Muscle of leg (tissue), 11 donors: Measurements from ENCODE around the gene CORO2A. TPM values are rescaled to one million over a fixed set of nuclear protein-coding genes. Genes with fewer than 3 reads are reported as not detected.

Source experiments
- DNase-seq: peaks from one replicate; pipeline ENCODE4 v3.0.0; 2013
- H3K27ac ChIP-seq: one replicate; pipeline ENCODE4 v1.5.1; 2013; ENCODE audit warnings: mild to moderate bottlenecking, low read length, control low read depth
- H3K27me3 ChIP-seq: one replicate; pipeline ENCODE4 v1.6.1; 2013; ENCODE audit warnings: low read length; ENCODE audit not compliant: control insufficient read depth, insufficient read depth
- H3K36me3 ChIP-seq: one replicate; pipeline ENCODE4 v1.6.1; 2013; ENCODE audit warnings: low read length; ENCODE audit not compliant: control insufficient read depth, insufficient read depth
- H3K4me1 ChIP-seq: one replicate; pipeline ENCODE4 v1.6.1; 2013; ENCODE audit warnings: low read length; ENCODE audit not compliant: control insufficient read depth, insufficient read depth
- H3K4me3 ChIP-seq: one replicate; pipeline ENCODE4 v1.5.1; 2013; ENCODE audit warnings: low read length, control low read depth
- H3K9me3 ChIP-seq: replicated peaks from 2 replicates; pipeline ENCODE4 v1.6.1; 2013; ENCODE audit warnings: low read depth, low read length; ENCODE audit not compliant: control insufficient read depth
- whole genome bisulfite sequencing: methylation state at CpG from one replicate; pipeline ENCODE4 v1.1.5; 2013; ENCODE audit warnings: missing lambda C conversion rate; ENCODE audit not compliant: insufficient coverage; 5-methylcytosine and 5-hydroxymethylcytosine counted together
- polyA plus RNA-seq, 8 donors: library from polyadenylated mRNA; unstranded; fragments of 120-200 nt; gene quantifications; one replicate each; pipeline versions ENCODE4 v1.2.1 to v1.2.3, GENCODE V29; 2013; ENCODE audit warnings: inconsistent platforms in 1 of 8, low replicate concordance in 1 of 8; ENCODE audit not compliant: insufficient read length in 8 of 8, insufficient read depth in 1 of 8
- total RNA-seq: library from RNA; stranded (reverse); fragments of 120-200 nt; gene quantifications from one replicate; pipeline ENCODE4 v1.2.4, GENCODE V29; 2013

CORO2A gene
- total and polyA plus RNA-seq, 9 donors = 0.13 to 1.9 (median 0.36) TPM

GRCh38 chr9:98146101-98146991 is 46.1 kb downstream of the CORO2A start:
- no peaks in the 10 kb centered on the region for H3K27me3 ChIP-seq
- H3K36me3 ChIP-seq = no peaks in the 10 kb centered on the region
- H3K4me3 ChIP-seq = no peak overlapping the region
- no peak overlapping the region for H3K27ac ChIP-seq
- 54% methylated on average over 6 of the region's 7 CpGs for WGBS
- H3K4me1 ChIP-seq = no peaks in the 10 kb centered on the region
- no peaks in the 10 kb centered on the region for H3K9me3 ChIP-seq
- DNase-seq = no peak

GRCh38 chr9:98144631-98145030 is 47.8 kb downstream of the CORO2A start:
- H3K27me3 ChIP-seq = no peaks in the 10 kb centered on the region
- H3K4me1 ChIP-seq = no peaks in the 10 kb centered on the region
- no peak overlapping the region for H3K27ac ChIP-seq
- H3K9me3 ChIP-seq = no peaks in the 10 kb centered on the region
- 74% methylated on average over 2 of the region's 3 CpGs for WGBS
- DNase-seq = no peak
- H3K4me3 ChIP-seq = no peak overlapping the region
- H3K36me3 ChIP-seq = no peaks in the 10 kb centered on the region

- H3K27me3 ChIP-seq = no peaks in the 10 kb centered on the region
- no peak for DNase-seq
- WGBS = no CpG with 5 or more reads among the region's 4 CpGs
- H3K36me3 ChIP-seq = no peaks in the 10 kb centered on the region
- H3K4me1 ChIP-seq = no peaks in the 10 kb centered on the region
- H3K27ac ChIP-seq = no peak overlapping the region
- H3K4me3 ChIP-seq = no peak overlapping the region
- H3K9me3 ChIP-seq = no peaks in the 10 kb centered on the region
These were observed 48.4 kb downstream of the CORO2A start for GRCh38 chr9:98144076-98144475.

GRCh38 chr9:98142925-98143481 is 49.4 kb downstream of the CORO2A start:
- 64% methylated on average over 7 of the region's 8 CpGs for WGBS
- Histone ChIP-seq H3K9me3 (no peaks in the 10 kb centered on the region), H3K36me3 (no peaks in the 10 kb centered on the region), H3K4me1 (no peaks in the 10 kb centered on the region), H3K4me3 (no peak overlapping the region), H3K27me3 (no peaks in the 10 kb centered on the region), H3K27ac (no peak overlapping the region)
- no peak for DNase-seq

GRCh38 chr9:98142182-98142907 is 50.1 kb downstream of the CORO2A start:
- no peaks in the 10 kb centered on the region for H3K9me3 ChIP-seq
- 77% methylated on average over 8 of the region's 13 CpGs for WGBS
- H3K36me3 ChIP-seq = no peaks in the 10 kb centered on the region
- H3K4me3 ChIP-seq = no peak overlapping the region
- no peaks in the 10 kb centered on the region for H3K4me1 ChIP-seq
- DNase-seq = no peak
- no peaks in the 10 kb centered on the region for H3K27me3 ChIP-seq
- H3K27ac ChIP-seq = no peak overlapping the region

GRCh38 chr9:98140503-98140902 is 51.9 kb downstream of the CORO2A start:
- Histone ChIP-seq H3K27ac (no peak overlapping the region), H3K4me3 (no peak overlapping the region), H3K27me3 (no peaks in the 10 kb centered on the region), H3K9me3 (no peaks in the 10 kb centered on the region), H3K36me3 (no peaks in the 10 kb centered on the region), H3K4me1 (no peaks in the 10 kb centered on the region)
- no CpG with 5 or more reads among the region's 5 CpGs for WGBS
- no peak for DNase-seq

GRCh38 chr9:98136489-98136888 is 55.9 kb downstream of the CORO2A start:
- no peak overlapping the region for H3K4me3 ChIP-seq
- H3K9me3 ChIP-seq = no peaks in the 10 kb centered on the region
- DNase-seq = no peak
- peaks cover 5% of the 10 kb centered on the region for H3K27me3 ChIP-seq
- H3K36me3 ChIP-seq = no peaks in the 10 kb centered on the region
- H3K27ac ChIP-seq = no peak overlapping the region
- no peaks in the 10 kb centered on the region for H3K4me1 ChIP-seq

GRCh38 chr9:98135938-98136337 is 56.5 kb downstream of the CORO2A start:
- H3K4me3 ChIP-seq = no peak overlapping the region
- H3K9me3 ChIP-seq = no peaks in the 10 kb centered on the region
- H3K4me1 ChIP-seq = no peaks in the 10 kb centered on the region
- peaks cover 5% of the 10 kb centered on the region for H3K27me3 ChIP-seq
- no peak for DNase-seq
- 89% methylated on average over 4 of the region's 7 CpGs for WGBS
- no peaks in the 10 kb centered on the region for H3K36me3 ChIP-seq
- H3K27ac ChIP-seq = no peak overlapping the region

GRCh38 chr9:98135558-98135934 is 56.9 kb downstream of the CORO2A start:
- H3K27ac ChIP-seq = no peak overlapping the region
- no CpG with 5 or more reads among the region's 4 CpGs for WGBS

More at GRCh38 chr9:98135558-98135934, 56.9 kb downstream of the CORO2A start:
- Histone ChIP-seq H3K36me3 (no peaks in the 10 kb centered on the region), H3K4me1 (no peaks in the 10 kb centered on the region), H3K27me3 (peaks cover 5% of the 10 kb centered on the region), H3K4me3 (no peak overlapping the region), H3K9me3 (no peaks in the 10 kb centered on the region)
- DNase-seq = no peak
